Mesothelial cell of epicardium (in vitro differentiated cells): ENCODE results near the gene SHISA5. TPM values are rescaled to one million over a fixed set of nuclear protein-coding genes. Genes with fewer than 3 reads are reported as not detected.

Experiments used
- microRNA-seq: library from miRNA; unstranded; fragments of <30 nt; microRNA quantifications from one replicate; pipeline ENCODE4 v1.2.0, GENCODE V29; 2021; ENCODE audit warnings: inconsistent platforms, mixed read lengths
- total RNA-seq: library from RNA; stranded (reverse); gene quantifications from 3 replicates; pipeline ENCODE4 v1.2.1, GENCODE V29; 2021

SHISA5 gene
- total RNA-seq, 1 donor from 2014 or later: 154 TPM

Small RNA genes within 50 kb of the gene (microRNA-seq; reads per million reads assigned to microRNA genes)
- gene MIR6823: not detected

Other genes starting within 250 kb of the SHISA5 start
- 27.2 to 28.6 TPM (median 27.8 TPM) in 3 replicates for gene NME6, start 202.8 kb downstream of the SHISA5 start, total RNA-seq
- not detected in 3 replicates for gene SPINK8, start 170.5 kb downstream of the SHISA5 start, total RNA-seq
- 0.47 to 0.66 TPM (median 0.51 TPM) in 3 replicates for gene FBXW12, start 132.0 kb downstream of the SHISA5 start, total RNA-seq
- 203 to 214 TPM (median 211 TPM) in 3 replicates for gene PLXNB1, start 74.1 kb downstream of the SHISA5 start, total RNA-seq
- 10.7 to 12.3 TPM (median 11.5 TPM) in 3 replicates for gene CCDC51, start 64.1 kb downstream of the SHISA5 start, total RNA-seq
- gene TMA7, start 63.9 kb downstream of the SHISA5 start, total RNA-seq: 183 to 192 TPM (median 186 TPM) in 3 replicates
- gene ATRIP, start 57.4 kb downstream of the SHISA5 start, total RNA-seq: 11.6 to 12.0 TPM (median 11.6 TPM) in 3 replicates
- 18.2 to 22.3 TPM (median 19.4 TPM) in 3 replicates for gene PFKFB4, start 52.6 kb upstream of the SHISA5 start, total RNA-seq
- gene UCN2, start 59.6 kb upstream of the SHISA5 start, total RNA-seq: 0.22 to 0.60 TPM (median 0.57 TPM) in 3 replicates
- 14.1 to 19.2 TPM (median 15.0 TPM) in 3 replicates for gene COL7A1, start 91.2 kb upstream of the SHISA5 start, total RNA-seq
- gene UQCRC1, start 105.5 kb upstream of the SHISA5 start, total RNA-seq: 161 to 171 TPM (median 164 TPM) in 3 replicates
- 0.84 TPM in 1 of 3 replicates, not detected in the others for gene TMEM89, start 117.6 kb upstream of the SHISA5 start, total RNA-seq
- 18.0 to 22.7 TPM (median 21.6 TPM) in 3 replicates for gene SLC26A6, start 131.3 kb upstream of the SHISA5 start, total RNA-seq
- 5.0 to 5.6 TPM (median 5.2 TPM) in 3 replicates for gene CELSR3, start 158.7 kb upstream of the SHISA5 start, total RNA-seq
- 30.7 to 33.5 TPM (median 31.9 TPM) in 3 replicates for gene NCKIPSD, start 181.7 kb upstream of the SHISA5 start, total RNA-seq
- 207 to 212 TPM (median 209 TPM) in 3 replicates for gene IP6K2, start 213.0 kb upstream of the SHISA5 start, total RNA-seq